ENCODE measurements around the gene TXNDC17.
"Not testable (repeated sequence)": the region's sequence is repeated elsewhere in the genome, so short reads cannot be mapped to it uniquely, and the experiment has no call there.

The TXNDC17 gene

DNA sequence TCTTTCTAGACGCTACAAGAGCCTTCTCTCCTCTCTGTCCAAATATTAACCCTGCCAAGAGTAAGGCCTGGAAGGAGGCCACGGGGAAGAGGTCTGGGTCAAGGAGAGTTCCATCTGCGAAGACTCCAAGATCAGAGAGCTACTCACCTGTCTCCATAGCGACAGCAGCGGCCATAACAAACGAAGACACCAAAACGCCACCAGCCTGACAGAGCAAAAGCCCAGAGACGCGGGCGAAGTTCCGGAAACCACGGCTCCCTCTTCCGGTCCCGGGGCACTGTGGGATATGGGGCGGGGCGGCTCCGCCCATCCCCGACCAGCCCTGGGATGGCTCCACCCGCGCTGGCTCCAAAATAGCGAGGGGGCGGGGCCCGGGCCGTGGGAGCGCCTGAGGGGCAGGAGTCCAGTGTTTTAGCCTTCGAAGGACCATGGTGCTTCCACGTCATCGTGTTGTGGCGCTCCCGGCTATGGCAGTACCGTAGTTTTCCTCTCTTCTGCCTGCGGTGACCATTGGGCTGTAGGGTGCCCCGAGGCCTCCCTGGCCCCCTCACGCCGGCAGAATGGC is 10.6 kb downstream of the TXNDC17 start, which contains the start of the genes C17orf100 and MED31:
TSS of gene C17orf100 (plus strand) at position 409 of the 565 bp plus-strand sequence. CDS start at position 561, 152 bp downstream.
TSS of gene MED31 (minus strand) at position 252 of the 565 bp plus-strand sequence. CDS start at position 175, 77 bp downstream.
- peak within 1 kb of the TSS; percentile 86 for H3K27ac ChIP-seq (ENCODE audit: low read depth, low read length)
- peaks cover 21% of the 10 kb centered on the region; the same call in 1 of the 2 replicates for H3K4me1 ChIP-seq (ENCODE audit: insufficient read depth, low read length)
- peaks cover 30% of the 10 kb centered on the region for H3K36me3 ChIP-seq (ENCODE audit: insufficient read depth, low read length)
- H3K4me3 ChIP-seq (ENCODE audit: low read length) = peak within 1 kb of the TSS; percentile 100
- peaks cover 47% of the 10 kb centered on the region for H3K27me3 ChIP-seq (ENCODE audit: insufficient read depth, low read length)
- no peaks in the 10 kb centered on the region for H3K9me3 ChIP-seq (ENCODE audit: insufficient read depth, low read depth, low read length)
- peak within 1 kb of the TSS; percentile 95 for H3K9ac ChIP-seq (ENCODE audit: low read depth, low read length)
- 2% methylated on average over 35 of the region's 35 CpGs for WGBS

DNA sequence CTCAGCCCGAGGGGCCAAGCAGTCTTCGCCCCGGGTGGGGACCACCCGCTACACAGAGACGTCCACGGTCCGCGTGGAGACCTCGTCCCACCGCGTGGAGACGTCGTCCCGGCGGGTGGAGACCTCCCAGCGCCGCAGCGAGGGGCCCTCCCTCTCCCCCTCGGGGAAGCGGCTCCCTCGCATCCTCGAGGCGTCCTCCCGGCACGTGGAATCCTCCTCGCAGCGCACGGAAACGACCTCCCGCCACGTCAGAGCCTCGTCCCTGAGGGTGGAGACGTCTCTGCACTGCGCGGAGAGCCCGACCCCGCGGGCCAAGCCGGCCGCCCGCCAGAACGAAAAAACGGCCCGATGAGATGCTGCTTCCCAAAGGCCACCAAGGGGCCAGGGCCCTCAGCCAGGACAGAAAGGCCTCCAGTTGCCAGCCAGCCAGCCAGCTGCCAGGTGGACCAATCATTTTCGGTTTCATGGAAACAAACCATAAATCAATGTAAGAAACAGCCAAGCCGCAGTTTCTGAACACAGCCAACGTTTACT is 11.1 kb downstream of the TXNDC17 start:
- 52% methylated on average over 47 of the region's 47 CpGs for WGBS
- Histone ChIP-seq H3K27me3 (ENCODE audit: insufficient read depth, low read length) (peaks cover 52% of the 10 kb centered on the region), H3K4me3 (ENCODE audit: low read length) (peak overlapping the region; percentile 100), H3K4me1 (ENCODE audit: insufficient read depth, low read length) (peaks cover 21% of the 10 kb centered on the region; the same call in 1 of the 2 replicates), H3K9ac (ENCODE audit: low read depth, low read length) (no peak overlapping the region), H3K36me3 (ENCODE audit: insufficient read depth, low read length) (peaks cover 30% of the 10 kb centered on the region), H3K27ac (ENCODE audit: low read depth, low read length) (no peak overlapping the region), H3K9me3 (ENCODE audit: insufficient read depth, low read depth, low read length) (no peaks in the 10 kb centered on the region)

DNA sequence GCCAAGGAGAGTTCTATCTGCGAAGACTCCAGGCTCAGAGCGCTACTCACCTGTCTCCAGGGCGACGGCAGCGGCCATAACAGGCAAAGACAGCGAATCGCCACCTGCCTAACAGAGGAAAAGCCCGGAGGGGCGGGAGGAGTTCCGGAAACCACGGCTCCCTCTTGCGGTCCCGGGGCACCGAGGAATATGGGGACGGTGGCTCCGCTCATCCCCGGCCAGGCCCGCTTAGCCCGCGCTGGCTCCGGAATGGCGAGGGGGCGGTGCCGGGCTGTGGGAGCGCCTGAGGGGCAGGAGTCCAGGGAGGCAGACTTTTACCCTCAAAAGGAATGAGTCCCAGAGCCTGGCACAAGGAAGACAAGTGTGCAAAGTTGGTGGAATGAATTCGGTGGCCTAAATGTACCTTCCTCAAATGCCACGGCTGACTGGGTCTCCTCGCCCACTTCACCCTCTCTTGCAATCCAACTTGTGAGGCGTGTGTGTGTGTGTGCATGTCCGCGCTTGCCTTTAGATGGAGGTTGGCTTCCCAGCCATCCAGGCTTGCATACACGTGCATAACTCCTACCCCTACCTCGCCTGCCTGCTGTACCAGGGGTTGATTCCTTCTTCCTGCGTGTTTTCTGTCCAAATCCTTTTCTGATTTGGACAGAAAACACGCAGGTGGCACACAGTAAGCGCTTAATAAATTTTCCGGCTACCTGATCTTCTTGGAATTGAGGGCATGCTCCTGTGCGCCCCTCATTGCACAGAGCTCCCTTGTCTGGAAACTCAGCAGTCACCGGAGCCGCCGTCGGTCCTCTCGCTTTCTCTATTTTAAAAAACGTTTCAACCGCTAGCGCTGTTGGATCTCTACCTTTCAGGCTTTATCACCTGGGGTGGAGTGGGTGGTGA is 14.2 kb downstream of the TXNDC17 start:
- Histone ChIP-seq H3K9me3 (ENCODE audit: insufficient read depth, low read depth, low read length) (no peaks in the 10 kb centered on the region), H3K27ac (ENCODE audit: low read depth, low read length) (no peak overlapping the region), H3K4me3 (ENCODE audit: low read length) (peak overlapping the region; percentile 55), H3K36me3 (ENCODE audit: insufficient read depth, low read length) (peaks cover 1% of the 10 kb centered on the region; the same call in 1 of the 2 replicates), H3K27me3 (ENCODE audit: insufficient read depth, low read length) (peaks cover 67% of the 10 kb centered on the region), H3K4me1 (ENCODE audit: insufficient read depth, low read length) (peaks cover 19% of the 10 kb centered on the region; the same call in 1 of the 2 replicates), H3K9ac (ENCODE audit: low read depth, low read length) (0 out of 2 replicates have a peak overlapping the region, but pooled peaks have one; percentile 6)
- 3% methylated on average over 44 of the region's 46 CpGs for WGBS

DNA sequence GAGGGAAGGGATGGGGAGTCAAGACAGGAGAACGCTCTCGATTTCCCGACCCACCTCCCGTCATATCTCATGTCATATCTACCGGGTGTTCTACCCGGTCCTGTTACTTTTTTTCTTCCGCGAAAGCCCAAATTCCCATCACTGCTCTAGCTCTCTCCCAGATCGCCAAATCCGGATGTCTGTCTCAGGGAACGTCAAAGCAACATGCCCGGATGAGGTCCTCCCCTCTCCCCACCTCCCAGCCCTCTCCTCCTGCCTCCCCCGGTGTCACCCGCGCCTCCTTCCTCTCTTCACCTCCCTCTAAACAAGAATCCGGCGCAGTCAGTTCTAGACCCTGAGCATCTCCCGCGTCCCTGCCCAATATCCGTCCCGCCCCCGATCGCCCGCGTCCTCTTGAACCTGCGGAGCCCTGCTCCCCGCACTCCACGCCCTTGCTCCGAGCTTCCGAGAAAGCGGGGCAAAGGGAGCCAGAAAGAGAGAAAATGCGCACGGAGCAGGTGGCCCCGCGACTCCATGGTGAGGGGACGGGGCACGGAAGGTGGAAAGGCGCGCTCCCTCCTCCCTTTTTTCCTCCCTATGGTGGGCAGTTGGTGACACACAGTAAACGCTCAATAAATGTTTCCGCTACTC is 15.0 kb downstream of the TXNDC17 start:
- not testable (repeated sequence) for H3K36me3 ChIP-seq (ENCODE audit: insufficient read depth, low read length); H3K27ac ChIP-seq (ENCODE audit: low read depth, low read length); H3K9me3 ChIP-seq (ENCODE audit: insufficient read depth, low read depth, low read length); H3K9ac ChIP-seq (ENCODE audit: low read depth, low read length)
- Histone ChIP-seq H3K27me3 (ENCODE audit: insufficient read depth, low read length) (peaks cover 75% of the 10 kb centered on the region), H3K4me1 (ENCODE audit: insufficient read depth, low read length) (peaks cover 15% of the 10 kb centered on the region; the same call in 1 of the 2 replicates), H3K4me3 (ENCODE audit: low read length) (peak overlapping the region; percentile 55)
- under 1% methylated on average over 24 of the region's 41 CpGs for WGBS

DNA sequence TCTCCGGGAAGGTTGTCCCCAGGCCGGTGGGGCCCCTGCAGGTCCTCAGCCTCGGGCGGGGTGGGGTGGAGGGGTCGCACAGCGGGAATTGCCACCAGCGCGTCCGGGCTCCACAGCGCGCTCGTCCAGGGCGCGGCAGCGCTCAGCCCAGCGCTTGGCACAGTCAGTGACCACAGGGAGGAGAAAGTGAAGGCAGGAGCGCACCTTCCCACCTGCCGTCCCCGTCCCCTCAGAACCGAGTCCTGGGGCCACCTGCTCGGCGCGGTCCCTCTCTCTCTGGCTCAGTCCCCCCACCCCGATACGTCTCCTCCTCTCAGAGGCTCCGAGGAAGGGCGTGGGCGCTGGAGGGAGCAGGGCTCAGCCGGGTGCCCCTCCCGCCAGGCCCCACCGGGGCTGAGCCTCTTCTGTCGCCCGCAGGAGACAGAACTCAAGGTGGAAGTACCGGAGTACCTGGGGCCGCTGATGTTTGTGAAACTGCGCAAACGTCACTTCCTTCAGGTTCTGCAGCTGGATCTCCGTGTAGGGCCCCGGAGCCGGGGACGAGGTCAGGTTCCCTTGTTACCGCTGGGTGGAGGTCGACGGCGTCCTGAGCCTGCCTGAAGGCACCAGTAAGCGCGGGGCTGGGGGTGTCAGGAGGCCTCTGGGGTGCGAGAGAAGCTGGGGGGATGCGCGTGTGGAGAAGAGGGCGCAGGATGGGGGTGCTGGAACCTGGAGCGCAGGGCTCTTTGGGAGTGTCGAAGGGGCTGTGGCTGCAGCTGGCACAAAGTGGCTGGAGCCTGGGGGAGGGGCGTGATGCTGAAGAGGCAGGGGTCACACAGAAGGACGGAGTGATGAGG is 16.2 kb downstream of the TXNDC17 start:
- Histone ChIP-seq H3K27me3 (ENCODE audit: insufficient read depth, low read length) (peaks cover 77% of the 10 kb centered on the region), H3K4me1 (ENCODE audit: insufficient read depth, low read length) (peaks cover 15% of the 10 kb centered on the region; the same call in 1 of the 2 replicates), H3K9ac (ENCODE audit: low read depth, low read length) (peak overlapping the region; percentile 38; the same call in 1 of the 2 replicates), H3K4me3 (ENCODE audit: low read length) (peak overlapping the region; percentile 55)
- 3% methylated on average over 46 of the region's 55 CpGs for WGBS
- not testable (repeated sequence) for H3K36me3 ChIP-seq (ENCODE audit: insufficient read depth, low read length); H3K9me3 ChIP-seq (ENCODE audit: insufficient read depth, low read depth, low read length); H3K27ac ChIP-seq (ENCODE audit: low read depth, low read length)

DNA sequence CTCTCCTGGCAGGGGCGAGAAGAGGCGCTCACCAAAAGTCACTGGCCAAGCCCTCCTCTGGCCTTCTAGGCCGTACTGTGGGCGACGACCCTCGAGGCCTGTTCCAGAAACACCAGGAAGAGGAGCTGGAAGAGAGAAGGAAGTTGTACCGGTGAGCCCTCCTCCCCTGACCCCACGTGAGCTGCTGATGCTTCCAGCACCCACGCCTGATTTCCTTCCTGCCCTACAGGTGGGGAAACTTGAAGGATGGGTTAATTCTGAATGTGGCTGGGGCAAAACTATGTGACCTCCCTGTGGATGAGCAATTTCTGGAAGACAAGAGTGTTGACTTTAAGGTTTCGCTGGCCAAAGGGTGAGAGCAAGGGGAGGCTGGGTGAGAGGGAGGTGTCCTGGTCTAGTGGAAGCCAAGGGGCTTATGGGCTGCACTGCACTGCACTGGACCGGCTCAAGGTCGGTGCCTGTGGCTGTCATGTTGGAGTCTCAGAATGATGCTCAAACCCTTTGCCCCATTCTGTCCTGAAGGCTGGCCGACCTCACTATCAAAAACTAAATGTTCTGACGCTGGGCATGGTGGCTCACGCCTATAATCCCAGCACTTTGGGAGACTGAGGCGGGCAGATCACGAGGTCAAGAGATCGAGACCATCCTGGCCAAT is 16.9 kb downstream of the TXNDC17 start:
- Histone ChIP-seq H3K36me3 (ENCODE audit: insufficient read depth, low read length) (no peaks in the 10 kb centered on the region), H3K9me3 (ENCODE audit: insufficient read depth, low read depth, low read length) (no peaks in the 10 kb centered on the region), H3K4me3 (ENCODE audit: low read length) (peak overlapping the region; percentile 55), H3K9ac (ENCODE audit: low read depth, low read length) (peak overlapping the region; percentile 38; the same call in 1 of the 2 replicates), H3K27me3 (ENCODE audit: insufficient read depth, low read length) (peaks cover 69% of the 10 kb centered on the region), H3K27ac (ENCODE audit: low read depth, low read length) (no peak overlapping the region), H3K4me1 (ENCODE audit: insufficient read depth, low read length) (peaks cover 10% of the 10 kb centered on the region; the same call in 1 of the 2 replicates)
- 75% methylated on average over 18 of the region's 18 CpGs for WGBS

DNA sequence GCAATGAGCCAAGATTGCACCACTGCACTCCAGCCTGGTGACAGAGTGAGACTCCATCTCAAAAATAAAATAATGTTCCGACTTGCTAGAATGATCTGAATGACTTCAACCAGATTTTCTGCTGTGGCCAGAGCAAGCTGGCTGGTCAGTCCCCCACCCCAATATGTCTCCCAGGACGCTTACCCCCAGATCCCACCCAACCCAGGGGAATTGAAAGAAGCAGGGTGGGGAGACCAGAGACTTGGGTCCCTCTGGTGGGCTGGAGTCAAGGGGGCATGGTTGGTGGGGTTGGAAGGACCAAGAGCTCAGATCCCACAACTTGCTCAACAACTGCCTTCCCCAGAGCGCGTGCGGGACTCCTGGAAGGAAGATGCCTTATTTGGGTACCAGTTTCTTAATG is 17.6 kb downstream of the TXNDC17 start:
- H3K27me3 ChIP-seq (ENCODE audit: insufficient read depth, low read length) = peaks cover 63% of the 10 kb centered on the region
- not testable (repeated sequence) for H3K27ac ChIP-seq (ENCODE audit: low read depth, low read length); H3K9me3 ChIP-seq (ENCODE audit: insufficient read depth, low read depth, low read length); H3K36me3 ChIP-seq (ENCODE audit: insufficient read depth, low read length); H3K4me3 ChIP-seq (ENCODE audit: low read length); H3K4me1 ChIP-seq (ENCODE audit: insufficient read depth, low read length); H3K9ac ChIP-seq (ENCODE audit: low read depth, low read length)
- WGBS = 90% methylated on average over 1 of the region's 5 CpGs

DNA sequence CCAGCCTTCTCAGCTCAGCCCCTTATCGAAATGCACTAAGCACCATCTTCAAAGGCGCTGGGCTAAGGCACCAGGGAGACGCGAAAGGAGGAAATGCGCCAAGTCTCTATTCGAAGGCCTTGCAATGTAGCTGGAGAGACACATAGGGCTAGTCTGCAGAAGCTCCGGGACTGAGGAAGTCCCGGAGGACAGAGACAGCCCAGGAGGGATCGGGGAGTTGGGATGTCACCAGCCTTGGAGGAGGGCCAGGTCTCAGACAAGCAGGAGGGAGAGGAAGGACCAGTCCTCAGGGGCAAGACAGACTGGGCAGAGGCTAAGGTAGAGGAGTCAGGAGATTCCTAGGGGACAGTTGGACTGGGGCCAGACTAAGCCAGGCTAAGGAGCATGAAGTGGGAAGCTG is 19.2 kb downstream of the TXNDC17 start:
- 0 out of 2 replicates have a peak, but pooled peaks cover 3% of the 10 kb centered on the region for H3K4me1 ChIP-seq (ENCODE audit: insufficient read depth, low read length)
- H3K4me3 ChIP-seq (ENCODE audit: low read length) = no peak overlapping the region
- no peaks in the 10 kb centered on the region for H3K9me3 ChIP-seq (ENCODE audit: insufficient read depth, low read depth, low read length)
- H3K36me3 ChIP-seq (ENCODE audit: insufficient read depth, low read length) = no peaks in the 10 kb centered on the region
- no peak overlapping the region for H3K27ac ChIP-seq (ENCODE audit: low read depth, low read length)
- H3K9ac ChIP-seq (ENCODE audit: low read depth, low read length) = no peak overlapping the region
- peaks cover 48% of the 10 kb centered on the region for H3K27me3 ChIP-seq (ENCODE audit: insufficient read depth, low read length)
- 89% methylated on average over 9 of the region's 9 CpGs for WGBS

DNA sequence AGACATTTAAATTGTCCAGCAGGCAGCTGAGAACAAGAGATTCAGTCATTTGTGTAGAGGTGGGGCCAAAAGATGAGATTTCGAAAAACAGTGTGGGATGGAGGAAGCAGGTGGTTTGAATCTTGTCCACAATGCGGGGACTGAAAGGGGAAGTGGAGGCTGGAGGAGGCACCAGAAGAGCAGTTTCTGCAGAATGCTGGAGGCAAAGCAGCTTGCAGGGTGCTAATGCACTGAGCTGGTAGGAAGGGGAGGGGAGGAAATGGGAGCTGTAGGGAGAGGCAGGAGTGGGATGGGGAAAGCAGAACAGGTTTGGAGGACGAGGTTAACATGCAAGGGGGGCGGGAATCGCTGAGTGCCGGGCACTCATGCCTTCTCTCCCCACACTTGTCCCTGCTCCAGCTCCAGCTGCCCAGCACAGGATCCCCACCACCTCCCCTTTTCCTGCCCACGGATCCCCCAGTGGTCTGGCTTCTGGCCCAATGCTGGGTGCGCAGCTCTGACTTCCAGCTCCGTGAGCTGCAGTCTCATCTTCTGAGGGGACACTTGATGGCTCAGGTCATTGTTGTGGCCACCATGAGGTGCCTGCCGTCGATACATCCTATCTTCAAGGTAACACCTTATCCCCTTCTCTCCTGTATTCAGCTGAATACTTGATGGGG is 20.1 kb downstream of the TXNDC17 start:
- Histone ChIP-seq H3K27ac (ENCODE audit: low read depth, low read length) (no peak overlapping the region), H3K36me3 (ENCODE audit: insufficient read depth, low read length) (no peaks in the 10 kb centered on the region), H3K9ac (ENCODE audit: low read depth, low read length) (no peak overlapping the region), H3K9me3 (ENCODE audit: insufficient read depth, low read depth, low read length) (no peaks in the 10 kb centered on the region), H3K4me1 (ENCODE audit: insufficient read depth, low read length) (no peaks in the 10 kb centered on the region), H3K4me3 (ENCODE audit: low read length) (no peak overlapping the region), H3K27me3 (ENCODE audit: insufficient read depth, low read length) (peaks cover 47% of the 10 kb centered on the region)
- WGBS = 78% methylated on average over 11 of the region's 11 CpGs
